Epithelial cell of proximal tubule (primary cell): ENCODE data around the gene MMD. TPM values are rescaled to one million over a fixed set of nuclear protein-coding genes. Genes with fewer than 3 reads are reported as not detected.

ENCODE experiments used
- DNase-seq: peaks from one replicate; pipeline ENCODE4 v3.0.0-alpha.2; 2011; ENCODE audit warnings: low read depth
- H3K4me3 ChIP-seq: 2 replicates; pipeline ENCODE4 v1.5.1; 2011; ENCODE audit warnings: low read depth, mild to moderate bottlenecking, low read length
- total RNA-seq: library from RNA; depleted of rRNA; stranded (reverse); fragments of >200 nt; gene quantifications from 2 replicates; pipeline ENCODE4 v1.2.3, GENCODE V29; 2015
- TF ChIP-seq, protein P1 (sequence below): conservative IDR thresholded peaks from 2 replicates; pipeline ENCODE4 v1.5.1; 2012; ENCODE audit warnings: low read depth, mild to moderate bottlenecking, low read length

MMD gene
- total RNA-seq, 1 donor from 2014 or later, result 34.3 TPM

GRCh38 chr17:55388842-55389241 lies 32.8 kb downstream of the MMD start:
- TF ChIP-seq, protein P1, sequence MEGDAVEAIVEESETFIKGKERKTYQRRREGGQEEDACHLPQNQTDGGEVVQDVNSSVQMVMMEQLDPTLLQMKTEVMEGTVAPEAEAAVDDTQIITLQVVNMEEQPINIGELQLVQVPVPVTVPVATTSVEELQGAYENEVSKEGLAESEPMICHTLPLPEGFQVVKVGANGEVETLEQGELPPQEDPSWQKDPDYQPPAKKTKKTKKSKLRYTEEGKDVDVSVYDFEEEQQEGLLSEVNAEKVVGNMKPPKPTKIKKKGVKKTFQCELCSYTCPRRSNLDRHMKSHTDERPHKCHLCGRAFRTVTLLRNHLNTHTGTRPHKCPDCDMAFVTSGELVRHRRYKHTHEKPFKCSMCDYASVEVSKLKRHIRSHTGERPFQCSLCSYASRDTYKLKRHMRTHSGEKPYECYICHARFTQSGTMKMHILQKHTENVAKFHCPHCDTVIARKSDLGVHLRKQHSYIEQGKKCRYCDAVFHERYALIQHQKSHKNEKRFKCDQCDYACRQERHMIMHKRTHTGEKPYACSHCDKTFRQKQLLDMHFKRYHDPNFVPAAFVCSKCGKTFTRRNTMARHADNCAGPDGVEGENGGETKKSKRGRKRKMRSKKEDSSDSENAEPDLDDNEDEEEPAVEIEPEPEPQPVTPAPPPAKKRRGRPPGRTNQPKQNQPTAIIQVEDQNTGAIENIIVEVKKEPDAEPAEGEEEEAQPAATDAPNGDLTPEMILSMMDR, result no peak
- no peak overlapping the region for H3K4me3 ChIP-seq
- DNase-seq, result no peak

DNA sequence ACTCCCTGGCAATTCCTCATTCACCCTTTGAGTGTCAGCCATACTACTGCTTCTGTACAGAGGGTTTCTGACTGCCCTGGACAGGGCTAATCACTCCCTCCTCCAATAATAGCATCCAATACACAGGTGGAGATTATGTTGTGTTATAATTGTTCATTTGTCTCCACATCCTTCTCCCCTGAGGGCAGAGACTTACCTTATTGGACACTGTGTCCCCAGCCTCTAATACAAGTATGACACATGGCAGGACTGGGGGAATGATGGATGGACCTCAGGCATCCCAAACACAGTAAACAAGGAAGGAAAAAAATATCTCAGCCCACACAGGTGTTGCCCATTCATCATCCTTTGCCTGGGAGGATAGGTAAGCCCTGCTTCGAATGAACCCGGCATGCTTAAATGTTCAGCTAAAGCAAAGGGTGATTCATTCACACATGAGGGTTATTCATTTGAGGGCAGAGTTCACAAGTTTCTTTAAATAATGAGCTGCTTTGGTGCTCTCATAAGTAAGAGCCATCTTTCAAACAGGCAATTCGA lies 34.8 kb downstream of the MMD start:
- H3K4me3 ChIP-seq, result no peak overlapping the region
- DNase-seq, result no peak
- TF ChIP-seq, protein P1, result no peak

DNA sequence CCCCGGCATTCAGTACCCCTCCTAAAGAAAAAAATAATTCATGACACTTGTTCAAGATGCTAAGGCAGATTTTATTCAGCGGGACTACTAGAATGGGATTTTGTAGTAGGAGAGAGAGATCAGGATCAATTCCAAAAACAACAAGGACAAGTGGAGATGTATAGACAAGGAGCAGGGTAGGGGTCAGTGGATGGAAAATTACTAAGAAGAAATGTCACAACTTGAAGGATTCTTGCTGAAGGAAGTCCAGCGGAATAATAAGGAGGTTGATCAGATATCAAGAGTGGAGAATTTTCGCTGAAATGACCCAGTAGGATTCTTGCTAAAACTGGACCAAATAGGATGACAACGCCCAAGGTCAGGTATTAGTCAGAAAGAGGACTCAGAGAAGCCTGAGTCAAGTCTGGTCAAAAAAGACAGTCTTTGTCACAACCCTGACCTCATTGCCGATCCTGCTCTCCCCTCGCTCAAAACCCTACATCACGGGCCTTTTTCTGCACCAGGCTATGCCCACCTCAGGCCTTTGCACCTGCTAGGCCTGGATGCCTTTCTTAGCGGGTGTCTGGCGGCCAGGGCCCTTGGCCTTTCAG lies 36.9 kb downstream of the MMD start:
- no peak overlapping the region for H3K4me3 ChIP-seq
- DNase-seq, result no peak
- TF ChIP-seq, protein P1, result no peak

- H3K4me3 ChIP-seq, result no peak overlapping the region
- DNase-seq, result no peak
- TF ChIP-seq, protein P1, result no peak
Measured at GRCh38 chr17:55383771-55384642, 37.6 kb downstream of the MMD start.

- no peak for DNase-seq
- H3K4me3 ChIP-seq, result no peak overlapping the region
- TF ChIP-seq, protein P1, result no peak
Measured at GRCh38 chr17:55381017-55381770, 40.4 kb downstream of the MMD start.

- H3K4me3 ChIP-seq, result no peak overlapping the region
- no peak for DNase-seq
- TF ChIP-seq, protein P1, result no peak
Measured at GRCh38 chr17:55377671-55378275, 43.9 kb downstream of the MMD start.
